CD4-positive, alpha-beta T cell treated with Interleukin-1 beta for 1 hour (primary cell): ENCODE data around the gene NPLOC4.

Source experiments
- DNase-seq, 2 donors: peaks; one replicate each; pipeline ENCODE4 v3.0.0-alpha.2; 2020 to 2022

NPLOC4 gene

GRCh38 chr17:81564778-81565177, 72.1 kb downstream of the NPLOC4 start:
- no peak for DNase-seq

DNA sequence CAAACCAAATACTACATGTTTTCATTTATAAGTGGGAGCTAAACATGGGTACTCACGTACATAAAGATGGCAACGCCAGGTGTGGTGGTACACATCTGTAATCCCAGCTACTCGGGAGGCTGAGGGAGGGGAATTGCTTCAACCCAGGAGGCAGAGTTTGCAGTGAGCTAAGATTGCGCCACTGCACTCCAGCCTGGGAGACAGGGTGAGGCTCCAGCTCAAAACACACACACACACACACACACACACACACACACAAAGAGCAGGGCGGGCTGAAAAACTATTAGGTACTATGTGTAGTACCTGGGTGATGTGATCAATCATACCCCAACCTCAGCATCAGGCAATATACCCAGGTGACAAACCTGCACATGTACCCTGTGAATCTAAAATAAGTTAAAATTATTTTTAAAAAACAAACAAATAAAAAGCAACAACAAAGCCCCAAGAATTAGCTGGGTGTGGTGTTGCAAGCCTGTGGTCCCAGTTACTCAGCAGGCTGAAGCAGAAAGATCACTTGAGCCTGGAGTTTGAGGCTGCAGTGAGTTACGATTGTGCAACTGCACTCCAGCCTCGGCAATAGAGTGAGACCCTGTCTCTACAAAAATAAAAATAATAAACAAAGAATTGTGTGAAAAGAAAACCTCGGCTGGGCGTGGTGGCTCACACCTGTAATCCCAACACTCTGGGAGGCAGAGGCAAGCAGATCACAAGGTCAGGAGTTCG, 72.9 kb downstream of the NPLOC4 start:
- peak in 1 of 2 donors; percentile 20 for DNase-seq

DNA sequence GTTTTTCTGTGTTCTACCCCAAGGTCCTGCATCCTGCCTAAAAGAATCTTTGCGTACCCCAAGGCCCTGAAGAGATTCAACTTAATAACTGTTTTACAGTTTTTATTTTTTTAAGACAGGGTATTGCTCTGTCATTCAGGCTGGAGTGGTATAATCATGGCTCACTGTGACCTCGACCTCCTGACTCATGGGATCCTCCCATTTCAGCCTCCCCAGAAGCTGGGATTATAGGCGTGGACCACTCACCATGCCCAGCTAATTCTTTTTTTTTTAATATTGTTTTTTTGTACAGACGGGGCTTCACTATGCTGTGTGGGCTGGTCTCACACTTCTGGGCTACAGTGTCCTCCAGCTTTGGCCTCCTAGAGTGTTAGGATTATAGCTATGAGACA, 75.4 kb downstream of the NPLOC4 start:
- no peak for DNase-seq

- DNase-seq: peak in 1 of 2 donors; percentile 24
These were observed 77.7 kb downstream of the NPLOC4 start for GRCh38 chr17:81558941-81559806.

GRCh38 chr17:81558115-81558468, 78.8 kb downstream of the NPLOC4 start:
- no peak for DNase-seq

- DNase-seq: no peak
These were observed 79.4 kb downstream of the NPLOC4 start for GRCh38 chr17:81557276-81558114.

DNA sequence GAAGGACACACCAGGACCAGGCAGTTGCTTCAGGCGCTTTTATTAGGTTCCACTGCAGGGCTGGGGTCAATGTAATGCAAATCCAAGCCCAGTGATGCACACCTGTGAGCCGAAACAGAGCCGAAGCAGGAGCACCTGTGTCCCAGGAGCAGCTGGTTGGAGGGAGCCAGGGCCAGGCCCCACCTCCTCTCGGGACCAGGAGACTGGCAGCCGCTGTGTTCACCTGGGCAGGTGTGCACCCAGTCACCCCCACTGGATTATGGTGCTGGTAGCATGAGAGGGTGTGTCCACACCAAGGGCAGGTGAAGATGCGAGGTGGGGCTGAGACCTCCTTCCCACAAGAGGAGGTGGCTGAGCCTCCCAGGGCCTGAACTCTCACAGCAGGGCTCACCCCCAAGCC, 80.0 kb downstream of the NPLOC4 start:
- DNase-seq: no peak

DNA sequence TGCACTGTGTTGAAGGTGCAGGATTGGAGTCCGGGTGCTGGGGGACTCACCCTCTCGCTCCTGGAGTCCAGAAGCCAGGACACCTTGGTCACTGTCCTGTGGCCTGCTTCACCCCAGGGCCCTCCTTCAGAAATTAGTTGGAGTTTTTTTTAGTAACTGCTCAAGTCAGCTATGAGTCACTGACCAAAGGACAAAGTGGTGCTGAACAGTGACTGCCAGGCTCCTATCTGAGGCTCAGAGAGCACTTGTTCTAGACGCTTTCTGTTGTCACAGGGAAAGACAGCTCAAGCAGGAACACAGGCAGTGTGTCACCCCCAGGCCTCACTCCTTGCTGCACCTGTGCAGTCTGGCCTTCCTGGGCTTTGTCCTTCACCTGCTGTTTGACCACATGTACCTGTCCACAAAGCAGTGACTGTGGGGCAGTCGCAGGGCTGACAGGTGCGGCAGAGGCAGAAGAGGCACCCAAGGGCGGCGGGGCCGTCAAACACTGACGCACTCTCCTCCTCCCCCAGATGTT, 80.7 kb downstream of the NPLOC4 start:
- DNase-seq: no peak

GRCh38 chr17:81553616-81554181, 83.2 kb downstream of the NPLOC4 start:
- no peak for DNase-seq

- DNase-seq: peak; percentile 72 to 80
These were observed 83.8 kb downstream of the NPLOC4 start for GRCh38 chr17:81553018-81553615.

DNA sequence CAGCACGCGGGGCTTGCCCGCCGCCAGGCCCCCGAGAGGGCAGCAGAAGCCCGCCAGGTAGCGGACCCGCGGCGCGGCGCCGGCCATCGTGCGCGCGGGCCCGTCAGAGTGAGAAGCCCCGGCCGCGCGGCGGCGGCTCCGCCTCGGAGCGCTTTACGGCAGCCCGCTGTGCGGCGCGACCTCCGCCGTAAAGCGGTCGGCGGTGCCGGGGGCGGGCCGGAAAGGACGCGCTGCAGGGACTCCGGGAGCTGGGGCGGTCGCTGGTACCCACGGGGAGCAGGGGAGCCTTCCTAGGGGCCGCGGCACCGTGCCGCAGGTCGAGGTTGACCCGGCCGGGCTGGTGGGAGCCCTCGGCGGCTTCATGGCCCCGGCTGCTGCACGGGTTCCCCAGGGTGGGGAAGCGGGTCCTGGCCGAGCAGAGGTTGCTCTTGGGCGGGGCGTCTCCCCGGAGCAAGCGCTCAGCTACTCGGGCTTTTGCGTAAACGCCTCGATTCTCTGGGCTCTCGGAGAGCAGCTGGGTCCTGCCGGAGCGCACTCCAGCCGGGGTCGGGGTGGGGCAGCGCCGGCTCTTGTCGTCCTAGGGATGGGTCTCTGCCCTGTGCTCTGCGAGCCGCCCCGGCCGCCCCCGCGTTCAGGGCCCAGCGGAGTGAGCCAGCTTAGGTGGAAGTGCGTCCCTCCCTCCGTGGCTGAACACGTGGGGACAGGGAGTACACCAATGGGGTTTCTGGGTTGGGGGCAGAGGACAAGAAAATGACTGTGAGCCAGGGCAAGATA, 84.5 kb downstream of the NPLOC4 start, which contains the start of gene FAAP100:
FAAP100 (minus strand) TSS at position 110 of the 774 bp plus-strand sequence; CDS start at position 87, 23 bp downstream.
- DNase-seq: peak; percentile 81 to 83

DNA sequence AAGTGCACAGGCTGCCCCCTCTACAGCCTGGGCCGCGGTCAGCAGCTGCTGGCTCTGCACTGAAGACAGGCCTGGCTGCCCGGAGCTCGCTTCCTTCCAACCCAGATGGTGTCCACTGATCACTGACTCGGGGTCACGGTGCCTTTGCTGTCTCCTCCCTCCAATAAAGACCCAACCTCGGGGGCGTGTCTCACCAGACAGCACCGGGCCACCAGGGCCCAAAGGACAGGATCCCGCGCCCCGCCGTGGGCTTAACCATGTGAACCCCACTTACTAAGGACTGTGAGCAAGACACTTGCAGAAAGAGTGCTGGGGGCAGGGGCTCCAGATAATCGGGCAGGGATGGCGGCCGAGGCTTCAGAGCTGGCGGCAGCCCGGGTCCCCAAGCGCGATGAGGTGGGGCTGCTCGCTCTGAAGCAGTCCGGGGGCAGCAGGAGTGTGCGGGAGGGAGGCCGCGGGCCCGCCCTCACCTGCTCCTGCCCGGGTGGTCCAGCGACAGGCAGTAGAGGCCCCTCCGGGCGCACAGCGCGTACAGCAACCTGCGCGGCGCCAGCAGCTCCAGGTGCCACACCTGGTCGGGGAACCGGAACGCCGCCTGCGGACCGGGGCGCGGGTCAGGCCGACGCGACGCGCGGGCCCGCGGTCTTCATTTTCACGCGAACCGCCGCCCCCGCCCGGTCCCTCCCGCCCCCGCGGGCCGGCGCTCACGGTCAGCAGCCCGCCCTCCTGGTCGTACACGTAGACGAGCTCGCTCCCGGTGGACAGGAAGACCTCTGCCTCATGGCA, 85.3 kb downstream of the NPLOC4 start:
- DNase-seq: no peak

DNA sequence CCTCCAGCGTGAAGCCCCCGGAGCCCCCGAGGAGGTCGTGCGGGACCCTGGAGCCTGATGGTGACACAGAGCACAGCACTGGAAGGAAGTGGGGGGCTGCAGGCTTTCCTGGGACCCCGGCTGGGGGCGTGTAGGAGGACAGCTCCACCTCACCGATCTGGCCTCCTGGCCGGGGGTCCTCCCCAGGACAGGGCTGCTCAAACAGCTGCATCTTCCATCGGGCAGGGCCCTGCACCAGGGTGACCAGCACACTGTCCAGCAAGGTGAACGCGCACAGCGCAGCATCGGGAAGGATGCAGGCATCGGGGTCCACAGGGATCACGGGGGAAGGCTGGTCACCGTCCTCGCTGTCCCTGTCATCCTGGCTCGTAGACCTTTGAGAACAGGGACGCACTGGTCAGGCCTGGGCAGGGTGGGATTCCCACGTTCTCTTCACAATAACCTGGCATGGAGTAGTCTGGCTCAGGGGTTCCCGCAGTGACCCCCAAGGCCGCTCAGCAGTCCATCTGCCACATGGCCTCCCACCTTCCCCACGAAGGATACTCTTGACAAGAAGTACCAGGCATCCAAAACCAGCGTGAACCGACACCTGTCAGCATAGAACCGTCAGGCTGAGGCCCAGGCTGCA, 86.0 kb downstream of the NPLOC4 start:
- DNase-seq: no peak

GRCh38 chr17:81550285-81550684, 86.6 kb downstream of the NPLOC4 start:
- no peak for DNase-seq

- DNase-seq: no peak
These were observed 87.1 kb downstream of the NPLOC4 start for GRCh38 chr17:81549826-81550225.

GRCh38 chr17:81549031-81549557, 87.8 kb downstream of the NPLOC4 start:
- DNase-seq: no peak

DNA sequence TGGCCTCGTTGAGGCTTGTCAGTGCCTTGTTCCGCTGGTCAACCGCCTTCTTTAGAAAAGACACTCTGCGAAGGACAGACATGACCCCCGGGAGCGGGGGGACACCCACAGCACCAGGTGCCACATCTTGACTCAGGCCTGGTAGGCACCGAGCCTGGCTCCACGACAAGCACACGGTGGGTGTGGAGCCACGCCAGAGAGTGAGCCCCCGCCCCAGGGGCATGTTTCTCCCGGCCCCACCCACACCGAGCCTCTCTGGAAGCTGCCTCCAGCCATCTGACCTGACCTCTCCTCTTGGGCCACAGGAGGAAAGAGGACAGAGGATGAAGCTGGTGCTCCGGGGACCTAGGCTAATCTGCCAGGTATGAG, 89.3 kb downstream of the NPLOC4 start:
- DNase-seq: no peak

- no peak for DNase-seq
These were observed 89.9 kb downstream of the NPLOC4 start for GRCh38 chr17:81546906-81547613.
